ENCODE measurements around the gene CNRIP1. TPM values are rescaled to one million over a fixed set of nuclear protein-coding genes. Genes with fewer than 3 reads are reported as not detected.

The CNRIP1 gene
- total RNA-seq, 3 donors from 2014 or later = 14.9 to 63.5 (median 35.7) TPM

- intact Hi-C loops (cut with DNase I; ENCODE audit: low total_unique reads) = no loop called here
- TF ChIP-seq CTCF (IDR thresholded peaks at IDR 0.05) = no peak
- no peak for TF ChIP-seq POLR2A (IDR thresholded peaks at IDR 0.05)
- no peak for TF ChIP-seq POLR2AphosphoS5 (IDR thresholded peaks at IDR 0.05)
- Histone ChIP-seq H3K4me1 (peaks cover 0 to 13% of the 10 kb centered on the region in 2 donors), H3K27me3 (no peaks in the 10 kb centered on the region), H3K4me3 (no peak overlapping the region), H3K36me3 (no peaks in the 10 kb centered on the region), H3K9me3 (no peaks in the 10 kb centered on the region), H3K27ac (no peak overlapping the region)
- no peak for DNase-seq (ENCODE audit: low spot score in 2 of 2)
These were observed 39.4 kb downstream of the CNRIP1 start for GRCh38 chr2:68280348-68280747.

- Histone ChIP-seq H3K4me3 (no peak overlapping the region), H3K36me3 (no peaks in the 10 kb centered on the region), H3K9me3 (no peaks in the 10 kb centered on the region), H3K4me1 (peaks cover 0 to 13% of the 10 kb centered on the region in 2 donors), H3K27ac (peak overlapping the region in 1 of 2 donors; percentile 27), H3K27me3 (no peaks in the 10 kb centered on the region)
- no peak for DNase-seq (ENCODE audit: low spot score in 2 of 2)
- intact Hi-C loops (cut with DNase I; ENCODE audit: low total_unique reads) = no loop called here
- TF ChIP-seq POLR2AphosphoS5 (IDR thresholded peaks at IDR 0.05) = no peak
- no peak for TF ChIP-seq CTCF (IDR thresholded peaks at IDR 0.05)
- TF ChIP-seq POLR2A (IDR thresholded peaks at IDR 0.05) = no peak
These were observed 40.1 kb downstream of the CNRIP1 start for GRCh38 chr2:68279691-68280090.

- Histone ChIP-seq H3K4me1 (no peaks in the 10 kb centered on the region), H3K36me3 (no peaks in the 10 kb centered on the region), H3K27ac (no peak overlapping the region), H3K9me3 (no peaks in the 10 kb centered on the region), H3K4me3 (no peak overlapping the region), H3K27me3 (no peaks in the 10 kb centered on the region)
- no peak for DNase-seq (ENCODE audit: low spot score in 2 of 2)
- intact Hi-C loops (cut with DNase I; ENCODE audit: low total_unique reads) = no loop called here
- TF ChIP-seq POLR2A (IDR thresholded peaks at IDR 0.05) = no peak
- TF ChIP-seq POLR2AphosphoS5 (IDR thresholded peaks at IDR 0.05) = no peak
- no peak for TF ChIP-seq CTCF (IDR thresholded peaks at IDR 0.05)
These were observed 41.6 kb downstream of the CNRIP1 start for GRCh38 chr2:68278169-68278568.

- Histone ChIP-seq H3K27me3 (no peaks in the 10 kb centered on the region), H3K27ac (no peak overlapping the region), H3K4me1 (no peaks in the 10 kb centered on the region), H3K36me3 (no peaks in the 10 kb centered on the region), H3K9me3 (no peaks in the 10 kb centered on the region), H3K4me3 (no peak overlapping the region)
- no peak for TF ChIP-seq POLR2A (IDR thresholded peaks at IDR 0.05)
- TF ChIP-seq POLR2AphosphoS5 (IDR thresholded peaks at IDR 0.05) = no peak
- TF ChIP-seq CTCF (IDR thresholded peaks at IDR 0.05) = no peak
- intact Hi-C loops (cut with DNase I; ENCODE audit: low total_unique reads) = no loop called here
- DNase-seq (ENCODE audit: low spot score in 2 of 2) = no peak
These were observed 45.7 kb downstream of the CNRIP1 start for GRCh38 chr2:68274022-68274421.

- no peak overlapping the region for H3K27ac ChIP-seq
- intact Hi-C loops (cut with DNase I; ENCODE audit: low total_unique reads) = no loop called here
These were observed 47.3 kb downstream of the CNRIP1 start for GRCh38 chr2:68272246-68272994.

More at GRCh38 chr2:68272246-68272994, 47.3 kb downstream of the CNRIP1 start:
- no peak for DNase-seq (ENCODE audit: low spot score in 2 of 2)
- no peaks in the 10 kb centered on the region for H3K4me1 ChIP-seq
- H3K36me3 ChIP-seq = no peaks in the 10 kb centered on the region
- H3K4me3 ChIP-seq = no peak overlapping the region
- TF ChIP-seq CTCF (IDR thresholded peaks at IDR 0.05) = no peak
- no peaks in the 10 kb centered on the region for H3K9me3 ChIP-seq
- no peaks in the 10 kb centered on the region for H3K27me3 ChIP-seq
